ENCODE data around the gene CDC34. TPM values are rescaled to one million over a fixed set of nuclear protein-coding genes. Genes with fewer than 3 reads are reported as not detected.

CDC34 gene
- total and polyA plus RNA-seq, 9 of the 15 experiments (the other 6 are each of a cell fraction or from before 2014, with no cell fraction given), result 0.80 to 203 (median 65.5) TPM

GRCh38 chr19:507286-508203 lies 24.0 kb upstream of the CDC34 start, which contains the start of gene TPGS1 (continued):
- TF ChIP-seq MBD1 (CRISPR knock-in tag; IDR thresholded peaks at IDR 0.05) (no peak), ADNP (tag; IDR thresholded peaks at IDR 0.05) (no peak), ZBTB11 (CRISPR knock-in tag; IDR thresholded peaks at IDR 0.05) (peak in 2 of 3 experiments; percentile 16 to 92; a peak in 3 of 6 replicates), CHCHD3 (CRISPR knock-in tag; IDR thresholded peaks at IDR 0.05) (no peak), MLX (CRISPR knock-in tag; conservative IDR thresholded peaks at IDR 0.05) (0 out of 4 replicates have a peak, but pooled peaks of 1 of the 2 experiments have one; percentile 33), SMARCB1 (IDR thresholded peaks at IDR 0.05; ENCODE audit: insufficient read length, low read depth) (no peak), BACH1 (tag; IDR thresholded peaks at IDR 0.05) (peak; percentile 94; the same call in 1 of the 2 replicates), ZNF778 (CRISPR knock-in tag; IDR thresholded peaks at IDR 0.05) (no peak)

Data from K562 (cell line).